ENCODE measurements around the gene UBAP1.
"Not testable (repeated sequence)": the region's sequence is repeated elsewhere in the genome, so short reads cannot be mapped to it uniquely, and the experiment has no call there.

Gene UBAP1

DNA sequence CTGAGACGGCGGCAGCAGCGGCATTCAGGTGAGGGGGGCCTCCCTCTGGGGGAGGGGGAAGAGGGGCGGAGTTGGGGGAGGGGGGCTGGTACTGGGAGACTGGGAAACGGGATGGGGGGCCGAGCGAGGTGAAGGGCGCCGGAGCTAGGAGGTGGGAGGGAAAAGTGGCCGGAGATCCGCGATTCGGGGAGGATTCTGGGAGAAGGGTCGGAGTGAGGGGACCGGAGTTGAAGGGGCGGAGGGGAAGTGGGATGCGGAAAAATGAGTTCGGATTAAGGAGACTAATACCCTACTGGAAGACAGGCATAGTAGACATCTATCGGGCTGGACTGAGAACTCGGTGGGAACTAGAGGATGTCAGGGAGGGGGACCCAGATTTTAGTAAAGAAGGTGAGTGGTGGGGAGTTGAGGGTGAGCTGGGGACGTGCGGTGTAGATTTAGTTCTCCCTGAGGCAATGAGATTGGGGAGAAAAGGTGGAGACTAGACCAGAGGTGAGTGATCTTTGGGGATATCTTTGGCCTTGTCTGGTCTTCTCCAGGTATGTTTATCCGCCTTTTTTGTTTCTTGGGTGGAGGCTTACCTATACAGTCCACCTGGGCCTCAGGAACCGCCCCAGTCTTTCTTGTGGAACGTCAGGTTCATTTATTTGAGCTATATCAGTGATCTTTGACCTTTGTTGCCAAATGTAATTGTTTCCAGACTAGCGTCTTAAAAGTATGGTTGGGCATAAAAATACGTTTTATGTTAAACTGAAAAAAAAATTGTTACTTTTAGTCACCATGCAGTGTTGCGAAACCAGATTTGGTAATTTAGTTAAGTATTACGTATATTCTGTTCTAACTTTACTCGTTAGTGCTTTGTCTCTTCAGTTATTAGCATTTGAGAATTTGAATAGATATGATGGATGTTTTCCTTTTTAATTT, 632 bp downstream of the UBAP1 start:
- peak overlapping the region; percentile 94 for H3K4me3 ChIP-seq (ENCODE audit: low read depth, low read length)
- DNase-seq (ENCODE audit: low read depth) = peak; percentile 66

DNA sequence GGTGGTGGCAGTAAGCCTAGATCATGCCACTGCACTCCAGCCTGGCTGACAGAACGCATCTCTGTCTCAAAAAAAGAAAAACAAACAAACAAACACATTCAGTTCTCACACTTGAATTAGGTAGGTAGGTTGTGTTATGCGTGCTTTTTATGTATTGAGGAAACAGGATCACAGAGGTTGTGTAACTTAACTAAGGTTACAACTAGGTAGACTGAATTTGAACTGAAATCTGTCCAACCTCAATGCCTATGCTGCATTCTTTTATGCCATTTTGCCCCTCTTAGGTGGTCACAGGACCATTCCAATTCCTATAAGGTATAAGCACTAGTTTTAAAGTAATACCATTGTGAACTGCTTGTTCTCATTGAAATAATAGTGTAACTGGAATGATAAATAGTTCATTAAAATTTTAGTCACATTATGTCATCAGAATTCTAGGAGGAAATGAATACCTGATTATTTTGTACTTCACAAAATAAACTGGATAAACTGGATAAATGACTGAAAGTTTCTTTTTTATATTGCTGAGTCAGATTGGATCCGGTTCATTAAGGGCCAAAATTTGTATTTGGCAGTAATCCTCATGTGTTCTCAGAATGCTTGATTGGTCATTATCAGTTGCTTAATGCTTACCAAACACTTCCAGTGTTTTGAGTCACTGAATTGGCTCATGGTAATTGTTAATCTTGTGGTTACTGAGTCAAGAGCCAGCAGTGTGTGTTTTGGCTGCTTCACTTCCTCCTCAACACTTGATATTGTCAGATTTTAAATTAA, 7.1 kb downstream of the UBAP1 start:
- peak; percentile 95 for DNase-seq (ENCODE audit: low read depth)
- H3K4me3 ChIP-seq (ENCODE audit: low read depth, low read length) = no peak overlapping the region

More for the DNA sequence above, 632 bp downstream of the UBAP1 start:
- TF ChIP-seq, protein P1, sequence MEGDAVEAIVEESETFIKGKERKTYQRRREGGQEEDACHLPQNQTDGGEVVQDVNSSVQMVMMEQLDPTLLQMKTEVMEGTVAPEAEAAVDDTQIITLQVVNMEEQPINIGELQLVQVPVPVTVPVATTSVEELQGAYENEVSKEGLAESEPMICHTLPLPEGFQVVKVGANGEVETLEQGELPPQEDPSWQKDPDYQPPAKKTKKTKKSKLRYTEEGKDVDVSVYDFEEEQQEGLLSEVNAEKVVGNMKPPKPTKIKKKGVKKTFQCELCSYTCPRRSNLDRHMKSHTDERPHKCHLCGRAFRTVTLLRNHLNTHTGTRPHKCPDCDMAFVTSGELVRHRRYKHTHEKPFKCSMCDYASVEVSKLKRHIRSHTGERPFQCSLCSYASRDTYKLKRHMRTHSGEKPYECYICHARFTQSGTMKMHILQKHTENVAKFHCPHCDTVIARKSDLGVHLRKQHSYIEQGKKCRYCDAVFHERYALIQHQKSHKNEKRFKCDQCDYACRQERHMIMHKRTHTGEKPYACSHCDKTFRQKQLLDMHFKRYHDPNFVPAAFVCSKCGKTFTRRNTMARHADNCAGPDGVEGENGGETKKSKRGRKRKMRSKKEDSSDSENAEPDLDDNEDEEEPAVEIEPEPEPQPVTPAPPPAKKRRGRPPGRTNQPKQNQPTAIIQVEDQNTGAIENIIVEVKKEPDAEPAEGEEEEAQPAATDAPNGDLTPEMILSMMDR (conservative IDR thresholded peaks at IDR 0.05; ENCODE audit: low read depth, low read length) = no peak

DNA sequence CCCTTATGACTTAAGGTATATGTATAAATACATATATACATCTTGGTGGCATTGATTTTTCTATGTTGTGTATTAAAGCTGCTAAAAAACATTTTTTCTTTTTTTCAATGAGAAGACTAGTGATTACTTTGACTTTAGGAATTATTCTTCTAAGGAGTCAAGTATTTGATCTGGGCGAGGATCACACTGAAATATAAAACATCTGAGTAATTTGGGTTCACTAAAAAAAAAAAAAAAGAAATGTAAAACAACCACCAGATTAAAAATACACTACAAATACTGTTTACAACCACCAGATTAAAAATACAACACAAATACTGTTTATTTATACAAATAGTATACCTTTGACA, 9.0 kb downstream of the UBAP1 start:
- no peak overlapping the region for H3K4me3 ChIP-seq (ENCODE audit: low read depth, low read length)
- TF ChIP-seq, protein P1 (conservative IDR thresholded peaks at IDR 0.05; ENCODE audit: low read depth, low read length) = no peak
- DNase-seq (ENCODE audit: low read depth) = peak; percentile 18

More for the DNA sequence above, 7.1 kb downstream of the UBAP1 start:
- TF ChIP-seq, protein P1 (conservative IDR thresholded peaks at IDR 0.05; ENCODE audit: low read depth, low read length) = no peak

DNA sequence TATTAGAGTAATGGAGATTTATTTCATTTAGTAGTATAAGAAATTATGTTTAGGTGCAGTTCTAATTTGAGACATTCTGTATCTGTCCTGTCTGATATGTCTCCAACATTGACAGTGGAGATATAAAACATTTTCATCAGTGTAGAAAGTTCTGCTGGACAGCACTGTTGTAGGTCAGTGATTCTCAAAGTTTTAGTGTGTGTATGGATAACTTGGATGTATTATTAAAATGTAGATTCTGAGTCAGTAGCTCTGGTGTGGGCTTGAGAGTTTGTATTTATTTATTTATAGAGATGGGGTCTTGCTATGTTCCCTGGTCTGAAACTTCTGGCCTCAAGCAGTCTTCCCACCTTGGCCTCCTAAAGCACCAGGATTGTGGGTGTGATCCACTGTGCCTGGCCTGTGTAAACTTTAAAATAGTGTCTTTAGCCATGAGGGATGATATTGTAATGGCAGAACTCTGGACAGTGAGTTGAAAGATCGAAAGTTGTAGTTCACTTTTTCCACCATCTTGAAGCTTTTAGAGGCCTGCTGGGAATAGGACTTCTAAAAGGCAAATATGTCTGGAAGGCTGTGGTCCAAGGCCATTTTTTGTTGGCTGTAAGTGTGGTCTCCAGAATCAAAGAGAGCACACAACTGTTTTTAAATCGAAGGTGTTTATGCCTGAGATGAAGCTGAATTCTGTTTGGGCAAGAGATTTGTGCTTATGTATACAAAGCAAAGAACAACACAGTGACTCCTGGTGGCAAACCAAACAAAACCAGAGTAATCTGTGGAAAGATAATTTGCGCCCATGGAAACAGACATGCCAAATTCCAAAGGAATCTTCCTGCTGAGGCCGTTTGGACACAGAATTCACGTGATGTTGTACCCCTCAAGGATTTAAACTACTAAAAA, 12.4 kb downstream of the UBAP1 start:
- TF ChIP-seq, protein P1 (conservative IDR thresholded peaks at IDR 0.05; ENCODE audit: low read depth, low read length) = peak; percentile 61
- peak; percentile 62 for DNase-seq (ENCODE audit: low read depth)
- no peak overlapping the region for H3K4me3 ChIP-seq (ENCODE audit: low read depth, low read length)

DNA sequence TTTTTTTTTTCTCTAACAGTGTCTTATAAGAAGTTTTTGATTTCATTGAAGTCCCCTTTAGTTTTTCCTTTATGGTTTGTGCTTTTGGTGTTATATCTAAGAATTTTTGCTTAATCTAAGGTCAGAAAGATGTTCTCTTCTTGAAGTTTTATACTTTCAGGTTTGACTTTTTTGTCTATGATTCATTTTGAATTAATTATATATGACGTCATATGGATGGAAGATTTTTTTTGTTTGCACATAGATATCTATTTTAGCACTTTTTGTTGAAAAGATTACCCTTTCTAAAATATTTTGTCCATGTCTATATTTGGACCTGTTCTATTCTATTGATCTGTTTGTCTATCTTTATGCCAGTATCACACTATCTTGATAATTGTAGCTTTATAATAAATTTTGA, 16.3 kb downstream of the UBAP1 start:
- TF ChIP-seq, protein P1 (conservative IDR thresholded peaks at IDR 0.05; ENCODE audit: low read depth, low read length) = no peak
- no peak overlapping the region for H3K4me3 ChIP-seq (ENCODE audit: low read depth, low read length)

DNA sequence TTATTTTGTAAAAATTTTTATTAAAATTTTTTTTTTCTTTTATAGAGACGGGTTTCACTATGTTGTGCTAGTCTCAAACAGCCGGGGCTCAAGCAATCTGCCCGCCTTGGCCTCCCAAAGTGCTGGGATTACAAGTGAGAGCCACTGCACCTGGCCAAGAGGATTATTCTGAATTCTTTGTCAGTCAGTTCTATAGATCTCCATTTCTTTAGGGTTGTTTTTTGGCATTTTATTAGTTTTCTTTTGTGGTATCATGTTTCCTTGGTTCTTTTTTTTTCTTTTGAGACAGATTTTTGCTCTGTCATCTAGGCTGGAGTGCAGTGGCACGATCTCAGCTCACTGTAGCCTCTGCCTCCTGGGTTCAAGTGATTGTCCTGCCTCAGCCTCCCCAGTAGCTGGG, 18.4 kb downstream of the UBAP1 start:
- H3K4me3 ChIP-seq (ENCODE audit: low read depth, low read length); DNase-seq (ENCODE audit: low read depth): not testable (repeated sequence)

More for the DNA sequence above, 16.3 kb downstream of the UBAP1 start:
- DNase-seq (ENCODE audit: low read depth) = no peak

Measured in choroid plexus epithelial cell (primary cell).